GM18519 (cell line): ENCODE measurements around the gene DOK5.
"Not testable (repeated sequence)": the region's sequence is repeated elsewhere in the genome, so short reads cannot be mapped to it uniquely, and the experiment has no call there.

Experiments used
- ATAC-seq: cut with Tn5 transposase; IDR thresholded peaks from one replicate; pipeline ENCODE4 v1.9.1; 2021; ENCODE audit warnings: mild to moderate bottlenecking, moderate library complexity; ENCODE audit not compliant: unreplicated experiment, low FRiP score

DOK5 gene

GRCh38 chr20:54475334-54476168 is at the start of gene DOK5:
DOK5 (plus strand) TSS chr20:54475593; CDS start chr20:54475947, 354 bp downstream.
- ATAC-seq: no peak

- no peak for ATAC-seq
These were observed 46.0 kb upstream of the DOK5 start for GRCh38 chr20:54429364-54429763.

DNA sequence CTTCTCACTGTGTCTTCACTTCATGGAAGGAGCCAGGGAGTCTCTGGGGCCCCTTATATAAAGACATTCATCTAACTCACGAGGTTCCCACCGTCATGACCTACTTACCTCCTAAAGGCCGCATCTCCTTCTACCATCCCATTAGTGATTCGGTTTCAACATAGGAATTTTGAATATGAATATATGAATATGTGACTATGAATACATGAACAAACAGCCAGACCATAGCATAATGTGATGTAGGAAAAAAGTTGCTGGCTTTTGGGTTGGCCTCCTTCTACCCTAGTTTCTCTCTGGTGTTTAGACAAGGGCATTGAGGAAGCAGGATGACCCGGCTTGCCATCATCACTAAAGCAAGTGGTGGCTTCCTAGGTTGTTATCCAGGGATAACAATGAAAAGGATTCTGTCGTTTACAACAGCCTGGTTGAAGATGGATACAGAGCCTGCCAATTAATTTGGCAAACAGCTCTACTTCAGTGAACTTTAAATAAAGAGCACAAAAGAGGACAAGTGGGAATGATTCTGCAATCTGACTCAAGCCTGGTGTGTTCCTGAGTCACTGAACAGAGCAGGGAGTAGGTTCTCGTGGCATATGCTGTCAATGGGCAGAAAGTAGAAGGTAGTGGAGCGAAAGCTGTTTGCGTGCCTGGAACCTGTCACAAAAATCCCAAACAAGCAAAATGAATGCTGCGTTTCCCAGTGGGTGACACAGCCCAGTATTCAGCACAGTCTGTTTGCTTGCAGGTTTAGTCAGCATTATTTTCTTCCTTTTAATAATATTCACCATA is 44.0 kb upstream of the DOK5 start:
- ATAC-seq: no peak

GRCh38 chr20:54432966-54433365 is 42.4 kb upstream of the DOK5 start:
- ATAC-seq: no peak

- no peak for ATAC-seq
These were observed 41.8 kb upstream of the DOK5 start for GRCh38 chr20:54433636-54434035.

DNA sequence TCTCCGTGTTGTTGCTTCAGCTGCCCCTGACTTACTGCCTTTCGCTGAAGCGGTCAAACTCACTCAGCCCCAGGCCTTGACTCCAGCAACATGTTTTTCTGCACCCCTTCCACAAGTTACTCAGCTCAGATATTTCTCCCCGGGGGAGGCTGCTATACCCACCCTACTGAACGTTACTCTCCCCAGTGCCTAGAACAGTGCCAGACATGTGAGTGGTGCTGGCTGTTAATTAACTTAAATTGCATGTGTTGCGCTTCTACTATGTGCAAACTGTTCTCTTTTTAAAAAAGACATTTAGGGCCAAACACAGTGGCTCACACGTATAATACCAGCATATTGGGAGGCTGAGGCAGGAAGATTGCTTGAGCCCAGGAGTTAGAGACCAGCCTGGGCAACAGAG is 41.2 kb upstream of the DOK5 start:
- ATAC-seq: no peak

- no peak for ATAC-seq
These were observed 40.4 kb upstream of the DOK5 start for GRCh38 chr20:54435015-54435414.

GRCh38 chr20:54436410-54436809 is 39.0 kb upstream of the DOK5 start:
- ATAC-seq: not testable (repeated sequence)

DNA sequence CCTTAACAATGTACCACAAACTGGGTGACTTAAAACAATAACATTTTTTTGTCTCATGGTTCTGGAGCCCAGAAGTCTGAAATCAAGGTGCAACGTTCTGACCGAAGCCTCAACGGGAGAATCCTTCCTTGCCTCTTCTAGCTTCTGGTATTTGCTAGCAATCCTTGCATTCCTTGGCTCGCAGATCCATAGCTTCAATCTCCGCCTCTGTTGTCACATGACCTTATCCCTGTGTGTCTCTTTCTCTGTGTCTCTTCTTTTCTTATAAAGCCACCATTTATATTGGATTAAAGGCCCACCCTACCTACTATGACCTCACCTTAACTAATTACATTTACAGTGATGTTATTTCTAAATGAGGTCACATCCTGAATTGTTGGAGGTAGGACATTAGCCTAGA is 37.2 kb upstream of the DOK5 start:
- ATAC-seq: no peak

DNA sequence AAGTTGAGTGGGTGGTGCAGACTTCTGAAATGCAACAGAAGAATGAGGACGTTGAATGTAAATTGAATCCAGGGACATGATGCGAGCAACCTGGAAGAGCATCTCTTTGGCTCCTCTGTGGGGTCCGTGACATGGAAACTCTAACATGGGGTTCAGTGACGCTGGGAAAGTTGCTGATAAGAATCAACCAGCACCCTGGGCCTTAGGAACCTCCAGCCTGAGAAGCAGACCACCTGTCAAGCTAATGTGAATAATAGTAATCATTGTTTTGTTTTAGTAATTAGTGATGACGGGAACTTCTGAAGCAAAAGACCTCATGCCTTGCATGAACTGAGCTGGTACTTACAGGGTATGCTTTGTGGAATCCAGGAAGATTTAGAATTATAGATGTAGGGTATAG is 25.2 kb upstream of the DOK5 start:
- no peak for ATAC-seq

- no peak for ATAC-seq
These were observed 24.2 kb upstream of the DOK5 start for GRCh38 chr20:54451171-54451570.

DNA sequence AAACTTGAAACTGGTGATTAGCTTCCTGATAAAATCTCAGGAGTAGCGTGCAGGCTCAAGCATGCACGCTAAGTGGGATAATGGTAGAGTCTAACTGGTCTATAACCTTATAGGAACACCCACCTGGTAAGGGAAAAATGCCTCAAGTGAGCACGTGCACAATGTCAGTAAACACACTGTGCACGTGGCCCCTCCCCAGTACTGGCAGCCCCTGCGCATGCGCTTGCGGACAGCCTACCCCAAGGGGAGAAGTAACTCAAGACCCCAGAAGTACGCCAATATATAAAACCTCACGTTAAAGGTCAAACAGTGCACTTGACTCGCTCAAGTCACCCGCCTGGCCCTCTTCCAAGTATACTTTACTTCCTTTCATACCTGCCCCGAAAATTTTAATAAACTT is 23.1 kb upstream of the DOK5 start:
- no peak for ATAC-seq

DNA sequence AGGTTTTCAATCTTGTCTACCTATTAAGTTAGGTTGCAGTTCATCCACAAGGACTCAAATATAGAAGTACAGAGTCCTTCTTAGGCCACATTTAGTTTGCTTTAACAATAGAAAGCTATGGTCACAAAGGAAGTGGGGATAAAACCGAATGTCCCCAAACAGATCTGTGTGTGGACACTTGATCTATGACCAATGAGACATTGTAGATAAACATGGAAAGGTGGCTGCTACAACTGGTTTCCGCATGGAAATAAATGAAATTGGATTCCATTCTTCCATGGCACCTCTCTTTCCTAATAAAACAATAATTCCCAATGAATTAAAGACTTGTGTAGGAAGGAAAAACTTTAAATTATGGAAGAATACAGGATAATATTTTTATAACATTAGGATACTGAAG is 20.4 kb upstream of the DOK5 start:
- ATAC-seq: no peak

GRCh38 chr20:54456423-54456822 is 19.0 kb upstream of the DOK5 start:
- ATAC-seq: no peak

DNA sequence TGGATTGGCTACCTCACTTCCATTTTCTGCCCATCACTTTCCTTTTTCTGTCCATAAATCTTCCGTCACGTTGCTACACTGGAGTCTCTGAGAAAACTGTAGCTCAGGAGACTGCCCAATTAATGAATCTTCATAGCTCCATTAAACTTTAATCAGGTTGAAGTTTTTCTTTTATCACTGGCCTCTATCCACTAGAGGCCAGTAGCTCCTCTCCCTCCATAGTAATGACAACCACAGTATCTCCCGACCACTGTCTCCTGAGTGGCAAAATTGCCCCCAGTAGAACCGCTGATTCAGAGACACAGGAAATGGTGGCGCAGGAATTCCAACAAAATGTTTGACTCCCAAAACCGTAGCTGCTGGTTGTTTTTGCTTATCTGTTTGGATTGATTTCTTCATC is 18.4 kb upstream of the DOK5 start:
- no peak for ATAC-seq

DNA sequence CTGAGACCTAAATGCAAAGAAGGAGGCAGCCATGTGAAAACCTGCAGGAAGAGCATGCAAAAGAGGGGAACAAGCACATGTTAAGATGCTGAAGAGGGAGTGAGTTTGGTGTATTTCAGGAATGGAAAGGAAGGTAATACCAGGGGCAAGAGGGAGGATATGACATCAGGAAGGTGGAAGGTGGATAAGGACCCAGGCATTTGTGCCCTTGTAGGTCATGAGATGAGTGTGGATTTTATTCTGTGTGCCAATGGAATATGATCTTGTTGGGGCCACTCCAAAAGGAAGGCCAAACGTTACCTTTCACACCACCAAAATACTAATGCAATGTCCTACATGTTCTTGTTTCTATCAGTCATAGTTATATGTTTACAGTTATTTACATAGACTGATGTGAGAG is 17.2 kb upstream of the DOK5 start:
- no peak for ATAC-seq

GRCh38 chr20:54459279-54459678 is 16.1 kb upstream of the DOK5 start:
- no peak for ATAC-seq

DNA sequence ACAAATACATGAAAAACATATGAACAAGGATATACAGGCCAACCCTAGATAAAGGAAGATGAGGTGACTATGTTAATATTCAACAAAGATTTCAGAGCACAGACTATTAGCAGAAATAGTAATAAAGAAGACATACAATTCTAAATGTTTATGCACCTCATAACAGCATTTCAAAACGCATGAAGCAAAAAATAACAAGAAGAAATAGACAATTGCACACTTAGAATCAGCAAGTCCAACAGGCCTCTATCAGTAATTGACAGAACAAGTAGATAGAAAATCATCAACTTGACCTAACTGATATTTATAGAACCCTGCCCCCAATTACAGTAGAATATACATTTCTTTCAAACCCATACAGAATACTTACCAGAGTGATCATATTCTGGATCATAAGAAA is 11.4 kb upstream of the DOK5 start:
- ATAC-seq: no peak

DNA sequence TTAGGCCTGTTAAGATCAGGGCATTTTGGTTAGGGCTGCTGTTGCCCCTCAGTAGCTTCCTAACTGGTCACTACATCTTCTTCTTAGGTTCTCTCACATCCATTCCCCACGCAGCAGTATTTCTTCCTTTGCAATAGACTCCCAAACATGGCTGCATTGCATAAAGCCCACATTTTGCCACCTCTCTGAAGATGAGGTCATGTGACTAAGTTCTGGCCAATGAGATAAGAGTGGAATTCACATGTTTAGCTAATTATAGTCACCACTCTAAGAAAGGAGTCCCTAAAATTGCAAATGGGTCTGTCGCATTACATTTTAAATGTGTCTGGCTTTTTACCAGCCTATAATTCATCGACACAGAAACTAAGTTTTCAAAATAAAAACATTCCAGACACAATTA is 9.3 kb upstream of the DOK5 start:
- no peak for ATAC-seq

GRCh38 chr20:54467622-54468021 is 7.8 kb upstream of the DOK5 start:
- no peak for ATAC-seq

DNA sequence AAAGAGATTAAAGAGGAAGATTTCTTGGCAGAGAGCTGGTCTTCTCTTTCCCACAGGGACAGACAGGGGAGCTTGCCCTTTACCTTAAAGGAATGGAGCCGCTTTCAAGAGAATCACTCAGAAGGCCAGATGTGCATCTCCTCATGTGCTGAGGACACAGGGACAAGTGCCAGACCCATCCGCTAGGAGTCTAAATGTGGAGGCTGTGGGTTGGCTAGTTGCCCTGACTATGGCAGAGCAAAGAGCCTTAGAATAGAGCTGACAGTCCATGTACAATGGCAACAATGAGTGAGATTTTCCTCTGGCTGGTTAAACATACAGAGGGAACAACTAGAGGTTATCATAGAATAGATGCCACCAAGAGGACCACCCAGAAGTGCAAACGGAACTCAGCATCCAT is 7.3 kb upstream of the DOK5 start:
- ATAC-seq: no peak

DNA sequence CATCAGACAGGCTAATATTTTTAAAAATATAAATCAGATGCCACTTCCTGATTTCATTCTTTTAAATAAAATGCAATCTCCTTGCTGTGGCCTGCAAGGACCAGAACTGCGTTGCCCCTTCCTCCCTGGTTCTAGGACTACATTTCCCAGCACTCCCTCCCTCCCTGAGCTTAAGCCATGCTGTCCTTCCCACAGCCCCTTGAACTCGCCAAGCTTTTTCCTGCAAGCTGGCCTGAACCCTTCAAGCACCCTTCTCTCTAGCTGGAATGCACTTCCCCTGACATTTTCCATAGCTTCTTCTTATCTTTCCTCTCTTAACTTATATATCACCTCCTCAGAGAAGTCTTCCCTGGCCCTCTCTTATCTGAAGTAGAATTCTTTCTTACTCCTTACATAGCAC is 6.1 kb upstream of the DOK5 start:
- no peak for ATAC-seq
